Hematopoietic multipotent progenitor cell treated with erythropoietin and hydrocortisone succinate and interleukin-3 and kit ligand, for 15 days (in vitro differentiated cells): ENCODE data around the gene CACNA1A.

Experiments
- DNase-seq: peaks from one replicate; pipeline ENCODE4 v3.0.0-alpha.2; 2015; ENCODE audit warnings: low spot score

CACNA1A gene

DNA sequence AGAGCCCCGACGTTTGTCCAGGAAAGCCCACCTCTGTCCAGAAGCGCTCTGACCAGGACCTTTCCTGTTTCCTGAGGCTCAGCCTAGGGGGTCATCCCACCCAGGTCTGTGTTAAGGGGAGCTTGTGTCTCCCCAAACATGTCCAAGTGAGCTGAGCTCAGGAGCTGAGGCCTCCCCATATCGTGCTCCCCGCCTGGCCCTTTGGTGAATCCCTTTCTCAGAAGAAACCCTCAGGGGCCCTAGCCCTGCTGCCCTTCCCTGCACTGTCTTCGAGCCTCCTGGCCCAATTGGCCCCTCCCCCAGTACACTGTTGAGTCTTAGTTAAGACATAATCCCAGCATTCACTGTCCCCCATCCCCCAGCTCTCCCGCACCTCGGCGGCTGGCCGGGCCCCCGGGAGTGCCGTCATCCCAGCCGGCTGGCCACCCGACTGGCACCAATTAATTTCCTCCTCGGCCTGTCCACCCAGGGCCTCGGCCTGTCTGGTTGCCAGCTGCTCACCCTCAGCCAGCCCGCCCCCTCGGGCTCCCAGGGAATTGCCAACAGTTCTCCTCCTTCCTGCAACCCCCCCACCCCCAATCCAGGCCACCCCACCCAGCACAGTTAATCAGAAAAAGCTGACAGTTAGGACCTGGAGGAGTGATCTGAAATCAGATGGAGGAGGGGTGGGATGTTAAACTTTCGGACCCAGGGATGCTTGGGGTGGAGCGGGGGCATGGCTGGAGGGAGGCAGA is 342.5 kb downstream of the CACNA1A start:
- DNase-seq = peak; percentile 26

DNA sequence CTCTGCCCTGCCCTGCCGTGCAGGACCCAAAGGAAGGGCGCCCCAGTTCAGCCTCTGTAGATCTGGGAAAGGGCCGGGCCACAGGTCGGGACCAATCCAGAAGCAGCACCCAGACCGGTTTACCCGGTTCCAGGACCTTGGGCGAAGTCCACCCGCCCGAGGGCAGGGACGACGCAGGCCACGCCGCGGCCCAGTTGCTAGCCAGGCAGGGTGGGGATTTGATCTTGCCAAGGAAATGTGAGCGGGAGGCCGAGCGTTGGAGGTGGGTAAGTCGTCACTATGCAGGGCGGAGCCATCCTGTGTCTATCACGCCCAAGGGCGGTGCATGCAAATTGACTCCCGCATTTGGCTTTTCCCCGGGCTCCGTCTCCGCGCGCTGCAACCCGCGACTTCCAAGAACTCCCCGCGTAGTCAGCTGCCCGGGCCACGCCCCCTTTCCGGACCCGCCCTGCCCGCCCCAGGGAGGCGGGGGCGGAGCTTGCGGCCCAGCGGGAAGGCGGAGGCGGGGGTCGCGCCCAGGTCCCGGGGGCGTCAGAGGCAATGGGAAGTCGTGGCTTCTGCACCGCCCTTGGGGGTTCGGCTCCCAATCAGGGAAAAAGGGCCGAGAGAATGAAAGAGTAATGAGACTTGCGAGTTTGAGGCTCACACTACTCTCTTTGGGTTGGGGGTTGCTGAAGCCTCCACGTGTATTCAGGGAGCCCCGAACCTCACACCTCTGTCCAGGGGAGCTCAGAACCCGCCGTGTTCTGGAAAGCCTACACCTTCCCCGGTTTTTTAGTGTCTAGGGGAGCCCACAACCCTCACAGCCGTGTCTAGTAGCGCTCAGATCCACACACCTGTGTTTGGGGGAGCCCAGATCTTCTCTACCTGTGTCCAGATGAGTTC is 343.3 kb downstream of the CACNA1A start:
- peak; percentile 94 for DNase-seq

DNA sequence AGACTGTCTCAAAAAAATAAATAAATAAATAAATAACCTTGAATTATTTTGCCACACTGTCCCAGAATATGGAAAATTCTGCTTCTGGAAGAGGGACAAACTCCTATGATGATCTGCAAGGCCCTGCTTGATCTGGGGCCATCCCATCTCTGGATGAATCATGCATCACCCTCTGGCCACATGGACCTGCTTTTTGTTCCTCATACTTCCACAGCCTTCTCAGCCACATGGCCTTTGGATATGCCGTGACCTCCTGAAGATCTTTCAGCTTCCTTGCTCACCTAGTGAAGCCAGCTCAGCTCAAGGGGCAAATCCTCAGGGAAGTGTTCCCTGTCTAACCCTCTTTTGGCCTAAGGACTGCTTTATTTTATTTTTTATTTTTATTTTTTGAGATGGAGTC is 345.7 kb downstream of the CACNA1A start:
- no peak for DNase-seq

DNA sequence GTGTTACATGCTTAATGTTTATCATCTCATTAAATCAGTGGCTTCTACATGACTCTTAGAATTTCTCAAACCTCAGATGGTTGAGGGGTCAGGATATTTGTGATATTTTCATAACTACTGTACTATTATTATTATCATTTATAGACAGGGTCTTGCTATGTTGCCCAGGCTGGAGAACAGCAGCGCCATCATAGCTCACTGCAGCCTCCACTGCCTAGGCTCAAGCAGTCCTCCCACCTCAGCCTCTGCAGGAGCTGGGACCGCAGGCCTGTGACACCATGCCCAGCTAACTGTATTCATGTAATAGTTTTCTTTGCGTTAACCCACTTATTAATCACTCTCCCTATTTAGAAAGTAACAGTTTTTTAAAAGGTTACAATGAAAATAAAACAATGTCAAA is 346.6 kb downstream of the CACNA1A start:
- DNase-seq = no peak
